Smooth muscle cell of the brain vasculature (primary cell): ENCODE results near the gene XKRX.
A peak's percentile ranks its signal among the peaks of the same experiment; 100 is the strongest.

ENCODE experiments used
- DNase-seq: peaks from one replicate; pipeline ENCODE4 v3.0.0-alpha.2; 2012; ENCODE audit warnings: low read depth, low spot score

Gene XKRX

DNA sequence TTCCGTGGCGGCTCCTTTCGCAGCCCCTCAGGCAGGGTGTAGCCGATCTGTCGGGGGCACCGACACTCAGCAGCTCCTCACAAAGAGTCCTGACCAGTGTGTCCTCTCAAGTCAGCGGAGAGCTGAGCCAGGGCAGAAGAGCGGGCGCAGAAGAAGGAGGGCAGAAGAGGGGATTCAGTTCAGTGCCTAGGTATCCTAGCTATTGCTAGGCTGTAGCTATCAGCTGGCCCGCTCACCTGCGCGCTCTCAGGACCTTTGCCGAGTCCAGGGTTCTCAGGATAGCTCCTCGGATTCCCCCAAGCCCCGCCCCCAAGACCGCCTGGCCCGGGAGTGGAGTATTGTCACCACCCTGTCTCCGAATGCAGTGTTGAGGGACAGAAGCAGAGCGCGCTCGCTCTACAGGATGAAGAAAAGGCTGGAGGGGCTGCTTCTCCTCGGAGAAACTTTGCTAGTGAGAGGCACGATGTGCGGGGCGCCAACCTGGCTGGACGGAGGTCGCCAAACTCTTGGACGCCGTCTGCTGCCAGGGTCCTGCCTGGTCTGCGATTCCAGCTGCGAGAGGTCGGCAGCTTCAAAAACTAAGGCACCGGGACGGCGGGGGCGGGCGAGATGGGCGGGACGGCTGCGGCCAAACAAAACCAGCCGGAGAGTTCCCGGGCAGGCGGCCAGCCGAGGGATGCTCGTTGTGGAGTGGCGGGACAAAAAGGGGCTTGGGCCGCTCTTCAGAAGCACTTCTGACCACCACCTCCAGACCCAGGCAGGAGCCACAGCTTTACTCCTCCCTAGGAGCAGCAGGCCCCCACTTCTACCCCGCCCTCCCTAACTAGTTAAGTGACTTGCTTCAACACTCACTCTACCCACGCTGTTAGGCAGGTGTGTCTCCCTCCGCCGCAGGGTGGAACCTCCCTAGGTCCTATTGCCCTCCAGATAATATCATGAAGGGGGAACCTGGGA is at the start of gene XKRX:
TSS of gene XKRX (minus strand) at position 258 of the 954 bp plus-strand sequence. CDS start 613 bp downstream, outside the sequence.
- no peak for DNase-seq

DNA sequence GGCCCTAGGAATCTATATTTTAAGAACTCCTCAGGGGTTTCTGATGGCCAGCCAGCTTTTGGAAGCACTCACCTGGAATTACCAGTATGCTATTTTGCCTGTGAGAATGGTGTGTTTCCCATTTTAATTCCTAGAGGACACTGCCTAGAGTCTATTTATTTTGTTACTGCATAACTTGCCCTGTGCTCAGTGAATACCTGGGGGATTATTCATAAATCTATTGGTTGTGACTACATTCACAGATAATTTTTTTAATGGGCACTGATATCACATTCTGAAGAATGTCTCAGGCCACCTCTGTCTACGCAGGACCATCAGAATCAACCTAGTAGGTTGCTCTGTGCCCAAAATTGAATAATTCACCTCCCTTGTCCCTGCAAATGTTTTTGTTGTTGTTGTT is 47.5 kb upstream of the XKRX start:
- DNase-seq, result no peak

DNA sequence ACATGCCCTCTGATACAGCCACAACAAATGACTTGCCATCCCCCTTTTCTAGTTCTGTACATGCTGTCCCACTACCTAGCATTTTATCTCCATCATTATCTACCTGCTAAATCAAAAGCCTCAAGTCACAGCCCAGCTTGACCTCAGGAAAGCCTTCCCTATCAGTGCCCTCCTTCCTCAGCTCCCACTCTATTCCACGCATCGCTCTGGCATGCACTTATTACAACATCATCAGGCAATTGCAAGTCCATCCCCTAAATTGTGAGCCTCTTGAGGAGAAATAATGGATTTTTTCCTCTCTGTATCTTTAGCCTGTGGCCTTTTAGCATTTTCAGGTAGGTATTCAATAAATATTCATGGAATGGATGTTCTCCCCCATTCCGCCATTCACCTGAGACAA is 46.5 kb upstream of the XKRX start:
- no peak for DNase-seq

DNA sequence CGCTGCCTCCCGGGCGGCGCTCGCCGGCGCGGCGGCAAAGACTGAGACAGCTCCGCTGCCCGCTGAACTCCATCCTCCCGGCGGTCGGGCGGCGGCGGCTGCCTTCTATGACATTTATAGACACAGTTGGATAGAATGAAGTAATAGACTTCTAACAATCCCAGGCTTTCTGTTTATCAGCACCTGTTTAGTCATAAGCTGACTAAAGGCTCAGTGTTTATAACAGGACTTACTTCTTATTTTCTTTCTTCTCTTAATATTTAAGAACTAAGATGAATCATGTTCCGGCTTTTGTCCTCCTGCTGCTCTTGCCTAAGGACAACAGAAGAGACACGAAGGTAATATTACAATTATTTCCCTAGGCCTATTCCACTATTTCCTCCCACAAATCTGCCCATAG is 44.7 kb upstream of the XKRX start:
- DNase-seq, result no peak

DNA sequence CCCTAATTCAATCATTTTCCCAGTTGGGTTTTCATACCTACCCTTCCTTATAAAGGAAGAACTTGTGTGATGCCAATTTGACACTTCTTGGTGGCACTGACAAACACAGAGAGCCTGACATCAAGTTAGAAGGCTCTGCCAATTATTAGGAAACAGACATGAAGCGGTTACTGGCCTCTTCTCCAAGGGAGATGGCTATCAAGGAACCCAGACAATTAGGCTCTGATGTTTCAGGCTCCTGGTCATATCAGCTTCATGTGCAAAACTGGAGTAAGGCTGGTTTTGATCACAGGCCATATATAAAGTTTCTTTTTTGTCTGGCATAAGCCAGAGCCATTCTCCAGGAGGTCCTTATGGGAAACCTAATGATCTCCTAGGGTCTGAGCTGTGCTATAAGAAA is 41.2 kb upstream of the XKRX start:
- DNase-seq, result no peak

DNA sequence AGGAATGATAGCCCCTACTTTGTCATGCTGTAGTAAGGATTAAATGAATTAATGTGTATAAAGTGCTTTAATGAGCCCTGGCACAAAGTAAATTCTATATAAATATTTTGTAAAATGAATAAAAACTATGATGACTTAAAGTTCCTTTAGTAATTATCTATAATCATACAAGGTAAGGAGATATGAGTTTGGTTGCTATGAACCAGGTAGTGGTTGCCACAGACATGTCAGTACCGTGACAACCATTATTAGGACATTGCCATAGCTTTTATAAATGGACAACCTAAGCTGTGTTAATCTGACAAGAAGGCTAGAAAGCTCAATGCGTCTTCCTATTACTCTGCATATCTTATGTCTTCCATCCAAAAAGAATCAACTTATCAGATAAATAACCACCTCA is 40.7 kb upstream of the XKRX start, which contains the start of gene ARL13A:
TSS of gene ARL13A (plus strand) at position 301 of the 400 bp plus-strand sequence. CDS start 3,982 bp downstream, outside the sequence.
- no peak for DNase-seq

DNA sequence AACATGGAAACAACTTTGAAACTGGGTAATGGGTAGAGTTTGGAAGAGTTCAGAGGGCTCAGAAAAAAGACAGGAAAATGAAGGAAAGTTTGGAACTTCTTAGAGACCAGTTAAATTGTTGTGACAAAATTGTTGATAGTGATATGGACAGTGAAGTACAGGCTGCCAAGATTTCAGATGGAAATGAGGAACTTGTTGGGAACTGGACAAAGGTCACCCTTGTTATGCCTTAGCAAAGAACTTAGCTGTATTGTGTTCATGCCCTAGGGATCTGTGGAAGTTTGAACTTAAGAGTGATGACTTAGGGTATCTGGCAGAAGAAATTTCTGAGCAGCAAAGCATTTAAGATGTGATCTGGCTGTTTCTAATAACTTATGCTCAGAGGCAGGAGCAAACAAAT is 35.6 kb upstream of the XKRX start:
- no peak for DNase-seq

DNA sequence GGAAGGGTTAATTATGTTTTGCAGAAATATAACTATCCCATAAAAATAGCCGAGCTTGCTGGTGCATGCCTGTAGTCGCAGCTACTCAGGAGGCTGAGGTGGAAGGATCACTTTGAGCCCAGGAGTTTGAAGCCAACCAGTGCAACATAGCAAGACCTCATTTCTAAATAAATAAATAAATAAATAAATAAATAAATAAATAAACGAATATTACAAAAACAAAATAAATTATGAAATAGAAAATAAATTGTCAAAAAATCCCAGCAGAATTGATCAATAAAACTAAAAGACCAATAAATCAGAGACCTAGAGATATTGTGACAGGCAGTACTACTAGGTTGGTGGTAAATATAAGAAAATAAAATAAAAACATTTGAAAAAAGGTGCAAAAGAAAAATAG is 34.1 kb upstream of the XKRX start:
- DNase-seq, result no peak

DNA sequence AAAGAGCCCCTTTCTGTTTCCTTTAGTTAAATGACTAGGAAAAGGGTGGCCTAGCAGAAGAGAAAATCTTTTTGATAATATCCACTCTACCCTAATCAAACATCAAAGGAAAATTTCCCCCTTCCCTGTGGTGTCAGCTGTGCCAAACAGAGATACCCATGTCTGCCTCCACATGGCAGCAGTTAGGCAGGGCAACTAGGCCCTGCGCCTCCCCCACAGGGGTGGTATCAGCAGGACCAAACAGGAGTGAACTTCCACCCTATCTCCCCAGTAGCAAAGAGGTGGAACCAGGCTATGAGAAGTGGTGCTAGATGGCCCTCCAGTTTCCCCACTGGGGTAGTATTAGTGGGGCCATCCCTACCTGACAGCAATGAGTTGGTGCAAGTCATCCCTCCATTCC is 19.8 kb upstream of the XKRX start:
- DNase-seq, result no peak

DNA sequence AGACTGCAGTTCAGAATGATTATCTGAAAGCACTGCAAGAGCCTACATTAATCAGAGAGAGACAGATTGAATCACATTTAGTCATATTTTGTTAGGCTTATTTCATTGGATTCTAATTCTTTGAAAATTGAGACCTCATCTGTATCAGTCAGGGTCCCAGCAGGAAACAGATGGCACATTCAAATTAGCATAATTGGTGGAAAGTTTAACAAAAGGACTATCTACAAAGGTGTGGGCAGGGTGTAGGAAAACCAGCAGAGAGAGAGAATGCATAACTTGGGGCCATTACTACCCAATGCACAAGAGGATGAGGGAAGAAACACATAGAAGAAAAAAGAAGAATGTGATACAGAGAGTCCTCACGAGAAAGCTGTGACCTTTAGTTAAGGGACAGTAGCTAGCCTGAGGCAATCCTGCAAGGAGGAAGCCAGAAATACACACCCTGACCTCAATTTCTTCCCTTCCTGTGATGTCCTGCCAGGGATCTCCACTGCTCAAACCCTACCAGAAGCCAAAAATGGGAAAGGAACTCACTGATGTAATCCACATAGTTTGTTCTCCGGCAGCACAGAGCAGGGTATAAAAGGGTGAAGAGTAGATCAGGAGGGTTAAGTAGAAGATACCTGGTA is 17.7 kb upstream of the XKRX start:
- no peak for DNase-seq

DNA sequence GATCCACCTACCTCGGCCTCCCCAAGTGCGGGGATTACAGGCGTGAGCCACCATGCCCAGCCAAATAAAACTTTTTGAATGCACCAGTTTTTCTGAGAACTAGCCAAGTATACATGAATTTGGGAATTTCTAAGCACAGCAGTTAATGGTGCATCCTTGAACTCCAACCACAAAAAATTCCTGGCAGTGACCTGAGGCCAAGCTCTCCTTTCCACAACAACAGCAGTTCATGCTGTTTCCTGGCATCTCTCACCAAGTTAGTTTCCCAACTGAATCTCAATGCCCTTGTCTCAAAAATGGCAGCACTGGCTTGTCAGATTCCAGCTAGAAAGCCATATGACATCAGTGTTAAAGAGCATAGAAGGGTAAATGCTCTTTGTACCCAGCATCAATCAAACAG is 15.9 kb upstream of the XKRX start:
- peak; percentile 18 for DNase-seq

DNA sequence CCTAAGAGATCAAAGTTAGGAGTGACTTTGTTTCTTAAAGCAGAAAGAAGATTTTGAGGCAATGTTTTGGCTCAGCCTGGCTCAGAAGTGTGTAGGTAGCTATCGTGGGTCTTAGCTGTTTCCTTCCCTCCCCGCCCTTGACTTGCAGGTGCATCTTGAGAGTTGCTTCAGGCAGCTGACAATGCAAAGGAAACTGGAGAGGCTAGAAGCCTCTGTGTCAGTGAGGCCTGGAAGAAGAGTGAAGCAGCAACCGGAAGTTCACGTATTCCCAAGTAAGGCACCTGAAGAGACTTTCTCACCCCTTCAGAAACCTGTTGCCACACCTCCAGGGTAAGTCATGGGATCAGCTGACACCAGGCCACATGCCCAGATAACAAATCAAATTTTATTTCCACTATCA is 10.6 kb upstream of the XKRX start:
- DNase-seq, result no peak

DNA sequence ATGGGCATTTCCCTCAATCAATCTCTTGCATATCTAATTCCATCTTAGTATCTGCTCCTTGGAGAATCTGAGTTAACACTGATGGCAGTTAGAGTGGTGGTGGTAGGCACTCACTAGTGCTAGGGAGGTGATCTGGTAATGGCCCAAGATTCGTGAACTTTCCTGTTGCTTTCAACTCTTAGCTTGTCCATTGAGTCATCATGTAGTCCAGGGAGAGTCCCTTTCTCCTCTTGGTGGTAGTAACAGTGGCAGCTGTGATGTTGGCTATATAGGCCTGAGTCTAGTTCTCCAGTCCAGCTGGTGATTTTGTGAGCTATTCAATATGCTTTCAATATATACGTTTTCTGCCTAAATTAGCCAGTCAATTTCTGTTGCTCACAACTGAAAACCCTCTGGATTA is 7.0 kb upstream of the XKRX start:
- no peak for DNase-seq

DNA sequence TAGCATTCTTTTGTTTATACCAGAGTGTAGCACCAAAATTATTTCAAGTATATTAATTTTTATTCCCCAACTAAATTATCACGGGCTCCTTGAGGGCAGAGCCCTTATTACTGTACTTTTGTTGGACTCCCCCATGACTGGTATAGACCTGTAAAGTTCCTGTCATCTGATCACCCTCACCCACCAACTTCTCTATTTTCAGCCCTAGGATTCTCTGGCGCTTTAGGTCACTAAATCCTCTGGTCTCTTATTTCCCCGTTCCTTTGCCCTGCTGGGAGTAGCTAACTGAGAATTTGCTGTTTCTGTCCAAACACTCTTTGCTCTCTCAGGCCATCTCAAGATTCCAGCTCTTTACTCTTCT is 3.2 kb upstream of the XKRX start:
- no peak for DNase-seq

DNA sequence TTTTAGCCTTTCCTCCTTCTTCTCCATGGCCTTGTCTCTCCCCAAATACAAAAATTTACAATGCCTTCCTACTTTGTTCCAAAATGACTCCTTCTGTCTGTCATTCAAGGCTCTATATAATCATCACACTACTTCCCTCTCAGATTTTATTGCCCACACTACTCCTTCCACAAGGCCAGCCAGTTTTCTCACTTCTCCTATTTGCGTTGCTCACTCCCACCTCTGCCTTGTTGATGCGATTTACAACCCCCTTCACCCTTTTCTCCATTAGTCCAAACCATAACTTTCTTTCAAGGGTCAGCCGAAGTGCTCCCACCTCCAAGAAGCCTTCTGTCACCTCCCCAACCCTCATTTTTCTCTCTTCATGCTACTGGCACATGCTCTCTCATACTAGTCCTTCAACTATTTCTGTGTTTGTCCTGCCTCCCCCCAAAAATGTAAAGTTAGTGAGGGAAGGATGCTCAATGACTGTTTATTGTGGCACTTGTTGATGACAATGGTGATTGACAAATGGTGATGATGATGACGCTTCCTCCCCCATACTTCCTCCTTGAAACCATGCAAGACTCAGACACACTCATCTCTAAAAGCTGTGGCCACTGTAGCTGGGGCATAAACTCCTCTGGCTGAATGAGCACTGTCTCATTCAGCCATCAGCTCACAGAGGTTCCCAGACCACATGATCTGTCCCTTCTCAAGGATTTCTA is 2.7 kb upstream of the XKRX start:
- DNase-seq, result no peak

DNA sequence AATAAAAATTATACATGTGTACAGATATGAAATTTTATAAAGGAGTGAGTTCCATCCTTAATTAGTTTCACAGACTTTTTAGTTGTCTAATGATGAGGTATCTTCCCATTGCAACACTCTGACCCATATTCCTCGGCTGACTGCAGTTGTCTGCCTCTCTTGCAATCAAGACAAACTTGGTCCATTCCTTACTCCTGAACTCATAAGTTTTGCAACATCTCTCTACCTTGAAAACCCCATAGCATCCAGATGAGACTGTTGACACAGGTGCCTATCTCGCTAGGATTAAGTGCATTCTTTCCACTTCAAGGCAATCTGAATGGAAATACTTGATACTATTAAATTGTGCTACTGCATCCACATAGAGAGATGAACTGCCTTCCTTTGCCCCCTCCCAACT is 2.3 kb downstream of the XKRX start:
- no peak for DNase-seq

DNA sequence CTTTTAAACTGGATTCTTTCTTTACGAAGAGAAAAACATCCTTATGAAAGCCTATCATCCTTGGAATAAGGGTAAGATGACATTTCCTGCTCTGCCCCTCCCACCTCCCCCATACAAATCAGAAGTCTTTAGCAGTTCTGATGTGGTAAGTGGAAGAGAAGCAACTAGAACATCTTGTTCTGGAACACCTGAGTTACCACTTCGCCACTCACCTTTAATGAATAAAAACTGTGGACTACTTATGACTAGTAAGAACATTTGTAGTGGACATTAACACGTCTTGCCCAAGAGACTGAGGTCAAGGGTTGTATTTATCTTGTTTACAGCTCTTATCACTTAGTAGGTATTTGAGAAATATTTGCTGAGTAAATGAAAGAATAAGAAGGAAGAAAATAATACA is 4.3 kb downstream of the XKRX start:
- DNase-seq, result no peak

DNA sequence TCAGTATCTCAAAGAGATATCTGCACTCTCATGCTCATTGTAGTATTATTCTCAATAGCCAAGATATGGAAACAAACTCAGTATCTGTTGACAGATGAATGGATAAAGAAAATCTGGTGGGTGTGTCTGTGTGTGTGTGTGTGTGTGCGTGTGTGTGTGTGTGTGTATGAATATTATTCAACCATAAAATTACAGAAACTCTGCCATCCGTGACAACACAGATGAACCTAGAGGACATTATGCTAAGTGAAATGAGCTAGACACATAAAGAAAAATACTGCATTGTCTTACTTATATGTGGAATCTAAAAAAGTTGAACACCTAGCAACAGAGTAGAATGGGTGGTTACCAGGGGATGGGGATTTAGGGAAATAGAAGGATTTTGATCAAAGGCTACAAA is 13.2 kb downstream of the XKRX start:
- no peak for DNase-seq

DNA sequence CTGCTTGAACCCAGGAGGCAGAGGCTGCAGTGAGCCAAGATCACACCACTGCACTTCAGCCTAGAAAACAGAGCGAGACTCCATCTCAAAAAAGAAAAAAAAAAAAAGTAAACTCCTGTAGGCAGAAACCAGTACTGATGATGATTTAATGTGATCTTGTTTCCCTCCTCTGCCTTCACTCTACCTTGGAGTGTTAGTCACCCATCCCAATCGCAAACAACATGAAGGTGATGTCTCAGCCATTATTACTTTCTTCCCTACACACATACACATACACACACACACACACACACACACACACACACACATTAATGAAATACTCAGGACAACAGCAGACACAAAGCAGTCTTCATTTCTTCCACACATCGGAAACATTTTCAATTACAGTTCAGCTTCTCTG is 15.6 kb downstream of the XKRX start:
- no peak for DNase-seq

DNA sequence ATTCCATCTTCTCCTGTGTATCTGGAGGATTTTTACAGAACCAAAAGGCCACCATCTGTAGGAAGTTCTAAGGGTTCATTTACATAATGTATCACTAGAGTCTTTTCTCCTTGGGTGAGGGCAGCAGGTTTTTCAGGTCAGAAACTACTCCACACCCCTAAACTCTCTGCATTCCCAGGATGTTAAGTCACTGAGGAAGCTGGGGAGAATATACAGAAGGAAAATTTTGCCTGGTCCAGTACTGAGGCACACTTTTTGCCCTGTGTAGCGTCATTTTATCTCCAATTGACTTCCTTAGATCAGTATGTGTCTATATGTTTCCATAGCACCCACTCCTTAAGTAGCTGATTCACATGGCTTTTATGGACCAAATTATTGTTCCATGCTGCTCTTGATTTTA is 17.0 kb downstream of the XKRX start:
- no peak for DNase-seq

DNA sequence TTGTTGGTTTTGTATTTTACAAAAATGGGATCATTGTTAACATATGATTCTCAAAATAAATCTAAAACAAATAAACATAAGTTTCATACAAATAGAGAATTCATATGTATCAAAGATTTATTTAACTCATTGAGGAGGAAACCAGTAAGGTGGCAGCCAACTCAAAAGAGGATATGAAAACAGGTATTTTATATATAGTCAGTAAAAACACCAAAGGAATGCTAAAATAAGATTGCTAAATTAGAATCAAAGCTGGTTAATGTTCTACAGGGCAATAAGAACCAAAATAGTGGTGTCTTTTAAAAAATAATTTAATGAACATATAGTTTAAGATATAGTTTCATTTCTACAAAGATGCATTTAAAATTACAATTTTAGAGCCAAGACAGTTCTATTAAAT is 23.1 kb downstream of the XKRX start:
- DNase-seq, result no peak

DNA sequence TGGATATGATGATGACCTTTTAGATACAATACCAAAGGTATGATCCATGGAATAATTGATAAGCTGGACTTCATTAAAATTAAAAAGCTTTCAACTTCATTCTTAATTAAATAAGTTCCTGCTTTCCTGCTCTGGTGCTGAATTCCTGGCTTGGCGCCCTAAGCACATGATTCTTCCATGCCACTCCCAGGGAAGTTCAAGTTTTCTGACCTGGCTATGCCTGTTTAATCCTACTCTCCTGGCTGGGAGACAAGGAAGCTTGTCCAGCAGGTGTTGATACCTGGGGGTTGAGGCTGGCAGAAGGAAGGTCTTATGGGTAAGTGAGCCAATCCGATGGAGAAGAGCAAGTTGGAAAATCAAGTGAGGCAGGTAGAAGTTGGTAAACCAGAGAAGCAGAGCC is 24.3 kb downstream of the XKRX start:
- no peak for DNase-seq
